IMR-90 (cell line): ENCODE data around the gene ITCH. TPM values are rescaled to one million over a fixed set of nuclear protein-coding genes. Genes with fewer than 3 reads are reported as not detected.
"Not testable (repeated sequence)": the region's sequence is repeated elsewhere in the genome, so short reads cannot be mapped to it uniquely, and the experiment has no call there.

Experiments
- ATAC-seq: fragments of 200-7000 bp; cut with Tn5 transposase; 2 replicates; pipeline ENCODE4 v1.9.1; 2020; ENCODE audit warnings: low read depth, mild to moderate bottlenecking, moderate library complexity
- BruUV-seq: library from RNA; stranded (reverse); fragments of 400-500 nt; replicated peaks from 2 replicates; lab custom pipeline; 2021; lab: Mats Ljungman, UMichigan
- CTCF ChIA-PET: fragments of 300-600 bp; formaldehyde crosslinking; extraction: SDS; loops from one replicate; lab custom pipeline; 2021; ENCODE audit warnings: antibody characterized with exemption; lab: Yijun Ruan, JAX
- POLR2A ChIA-PET: fragments of 300-600 bp; sonication (Branson Sonifier 250); formaldehyde crosslinking; loops from one replicate; lab custom pipeline; 2022; ENCODE audit warnings: antibody characterized with exemption; ENCODE audit not compliant: unreplicated experiment; lab: Charles Lee
- DNase-seq: peaks from one replicate; pipeline ENCODE4 v3.0.0; 2013
- H2AFZ ChIP-seq: replicated peaks from 2 replicates; pipeline ENCODE3; 2013; ENCODE audit warnings: low read length, mild to moderate bottlenecking; ENCODE audit not compliant: poor library complexity
- H2AK5ac ChIP-seq: 2 replicates; pipeline ENCODE4 v1.6.1; 2013; ENCODE audit warnings: low read depth, low read length, inconsistent platforms
- H2AK9ac ChIP-seq: replicated peaks from 2 replicates; pipeline ENCODE3; 2013; ENCODE audit warnings: mild to moderate bottlenecking, low read depth, low read length, moderate library complexity; ENCODE audit not compliant: poor library complexity
- H2BK120ac ChIP-seq: 2 replicates; pipeline ENCODE4 v1.6.1; 2013; ENCODE audit warnings: low read depth, low read length, inconsistent platforms
- H2BK15ac ChIP-seq: 3 replicates; pipeline ENCODE4 v1.6.1; 2013; ENCODE audit warnings: low read depth, low read length, inconsistent platforms
- H2BK20ac ChIP-seq: 2 replicates; pipeline ENCODE4 v1.6.1; 2013; ENCODE audit warnings: low read depth, mild to moderate bottlenecking, inconsistent platforms, low read length, moderate library complexity
- H2BK5ac ChIP-seq: 2 replicates; pipeline ENCODE4 v1.6.1; 2013; ENCODE audit warnings: mild to moderate bottlenecking, low read depth, low read length, inconsistent platforms; ENCODE audit not compliant: poor library complexity, severe bottlenecking
- H3K14ac ChIP-seq: replicated peaks from 2 replicates; pipeline ENCODE4 v1.6.1; 2013; ENCODE audit warnings: low read depth, low read length, inconsistent platforms
- H3K18ac ChIP-seq: 2 replicates; pipeline ENCODE4 v1.6.1; 2013; ENCODE audit warnings: low read depth, low read length, control low read depth
- H3K23ac ChIP-seq: 2 replicates; pipeline ENCODE4 v1.6.1; 2013; ENCODE audit warnings: low read depth, low read length, inconsistent platforms
- H3K27ac ChIP-seq: 2 replicates; pipeline ENCODE4 v1.5.1; 2013; ENCODE audit warnings: mild to moderate bottlenecking, control low read depth, low read length; ENCODE audit not compliant: insufficient read depth
- H3K27me3 ChIP-seq: 2 replicates; pipeline ENCODE4 v1.6.1; 2013; ENCODE audit warnings: low read length; ENCODE audit not compliant: control insufficient read depth, insufficient read depth
- H3K36me3 ChIP-seq: 2 replicates; pipeline ENCODE4 v1.6.1; 2013; ENCODE audit warnings: low read length, mixed read lengths; ENCODE audit not compliant: control insufficient read depth, insufficient read depth
- H3K4ac ChIP-seq: 2 replicates; pipeline ENCODE4 v1.6.1; 2013; ENCODE audit warnings: low read depth, low read length, inconsistent platforms
- H3K4me1 ChIP-seq: 2 replicates; pipeline ENCODE4 v1.6.1; 2013; ENCODE audit warnings: low read length, mixed read lengths; ENCODE audit not compliant: control insufficient read depth, insufficient read depth
- H3K4me2 ChIP-seq: 2 replicates; pipeline ENCODE4 v1.6.1; 2013; ENCODE audit warnings: low read depth, mild to moderate bottlenecking, control low read depth, low read length, moderate library complexity
- H3K4me3 ChIP-seq: 2 replicates; pipeline ENCODE4 v1.5.1; 2013; ENCODE audit warnings: low read depth, mild to moderate bottlenecking, control low read depth, low read length, moderate library complexity; ENCODE audit not compliant: insufficient read depth
- H3K56ac ChIP-seq: 2 replicates; pipeline ENCODE4 v1.6.1; 2013; ENCODE audit warnings: low read length, inconsistent platforms; ENCODE audit not compliant: insufficient read depth; ENCODE audit errors: extremely low read depth
- H3K79me1 ChIP-seq, 2 experiments: 2 replicates each; pipeline ENCODE4 v1.6.1; 2013; ENCODE audit warnings: low read length in 2 of 2, inconsistent platforms in 1 of 2, low read depth in 1 of 2
- H3K9ac ChIP-seq: 2 replicates; pipeline ENCODE4 v1.6.1; 2013; ENCODE audit warnings: low read depth, low read length, control low read depth
- H3K9me1 ChIP-seq: 2 replicates; pipeline ENCODE4 v1.6.1; 2013; ENCODE audit warnings: low read length, inconsistent platforms; ENCODE audit not compliant: insufficient read depth
- H3K9me3 ChIP-seq: 2 replicates; pipeline ENCODE4 v1.6.1; 2013; ENCODE audit warnings: low read length; ENCODE audit not compliant: control insufficient read depth, insufficient read depth
- H4K20me1 ChIP-seq: 2 replicates; pipeline ENCODE4 v1.6.1; 2013; ENCODE audit warnings: low read length, inconsistent platforms; ENCODE audit not compliant: insufficient read depth
- H4K5ac ChIP-seq: 2 replicates; pipeline ENCODE4 v1.6.1; 2013; ENCODE audit warnings: mild to moderate bottlenecking, low read depth, low read length, control low read depth
- H4K8ac ChIP-seq, 2 experiments: 2 replicates each; pipeline ENCODE4 v1.6.1; 2013; ENCODE audit warnings: low read depth in 2 of 2, low read length in 2 of 2, control low read depth in 1 of 2, inconsistent platforms in 1 of 2
- H4K91ac ChIP-seq: 2 replicates; pipeline ENCODE4 v1.6.1; 2013; ENCODE audit warnings: low read depth, low read length, inconsistent platforms; ENCODE audit not compliant: insufficient read depth
- WGBS, 2 experiments: methylation state at CpG; one replicate each; pipeline versions ENCODE4 v1.1.5 to v1.1.7; 2013; ENCODE audit warnings: missing lambda C conversion rate in 2 of 2; ENCODE audit not compliant: insufficient read length in 1 of 2; ENCODE audit errors: extremely low coverage in 2 of 2; 5-methylcytosine and 5-hydroxymethylcytosine counted together
- dilution Hi-C: fragments of 300-500 bp; cut with HindIII; formaldehyde crosslinking; loops from one replicate; pipeline ENCODE4 v1.14.3; 2018; ENCODE audit warnings: low sequenced_read_pairs; ENCODE audit not compliant: unreplicated experiment
- in situ Hi-C: fragments of 300-500 bp; cut with MboI; formaldehyde crosslinking; loops from 3 replicates; pipeline ENCODE4 v1.14.3; 2019; ENCODE audit warnings: low sequenced_read_pairs, inconsistent platforms, mixed read lengths
- intact Hi-C: fragments of 100-400 bp; cut with micrococcal nuclease; formaldehyde crosslinking; loops from 2 replicates; pipeline ENCODE4 v1.10.0; 2022
- polyA plus RNA-seq, 3 experiments: library from polyadenylated mRNA; depleted of rRNA; stranded (reverse); fragments of >200 nt; gene quantifications; 2 replicates each; pipeline ENCODE4 v1.2.3, GENCODE V29; 2012; ENCODE audit warnings: low replicate concordance in 1 of 3
- total RNA-seq: library from RNA; depleted of rRNA; stranded (reverse); fragments of >200 nt; gene quantifications from 2 replicates; pipeline ENCODE4 v1.2.3, GENCODE V29; 2012

ITCH gene
- total and polyA plus RNA-seq, 2 of the 4 experiments (the other 2 are of a cell fraction): 12.7 to 94.6 TPM

DNA sequence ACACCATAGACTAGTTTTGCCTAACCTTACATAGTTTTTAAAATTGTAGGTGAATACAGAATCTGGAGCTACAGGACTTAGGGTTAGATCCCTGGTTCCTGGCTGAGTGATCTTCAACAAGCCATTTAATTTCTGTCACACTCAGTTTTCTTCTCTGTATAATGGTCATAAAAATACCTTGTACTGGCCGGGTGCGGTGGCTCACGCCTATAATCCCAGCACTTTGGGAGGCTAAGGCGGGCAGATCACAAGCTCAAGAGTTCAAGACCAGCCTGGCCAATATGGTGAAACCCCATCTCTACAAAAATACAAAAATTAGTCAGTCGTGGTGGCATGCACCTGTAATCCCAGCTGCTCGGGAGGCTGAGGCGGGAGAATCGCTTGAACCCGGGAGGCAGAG lies 3.3 kb upstream of the ITCH start:
- H2AK9ac ChIP-seq, H4K8ac ChIP-seq, H3K9ac ChIP-seq, H3K4me2 ChIP-seq, H2AK5ac ChIP-seq, H3K27me3 ChIP-seq, H3K23ac ChIP-seq, H3K18ac ChIP-seq, POLR2A ChIA-PET, H2BK5ac ChIP-seq, H3K14ac ChIP-seq, H3K9me3 ChIP-seq, in situ Hi-C loops, DNase-seq, H2BK120ac ChIP-seq, H3K9me1 ChIP-seq, H3K4ac ChIP-seq, H4K5ac ChIP-seq, H2BK15ac ChIP-seq, H4K91ac ChIP-seq, H3K36me3 ChIP-seq, CTCF ChIA-PET, H2AFZ ChIP-seq, dilution Hi-C loops, H2BK20ac ChIP-seq, H3K4me3 ChIP-seq, H3K56ac ChIP-seq, ATAC-seq, H3K27ac ChIP-seq, BruUV-seq, H3K4me1 ChIP-seq: not testable (repeated sequence)
- intact Hi-C loops: loop anchor here (5.0 kb wide), 1 partner anchor 47 kb away; no protein-coding TSS in a partner anchor
- WGBS, 2 experiments: 98% methylated on average over 8 of the region's 9 CpGs; no CpG with 5 or more reads in 1 of the 2 experiments
- H3K79me1 ChIP-seq: peaks cover 0 to 17% of the 10 kb centered on the region in 2 experiments; a peak in 2 of 4 replicates
- H4K20me1 ChIP-seq: peaks cover 14% of the 10 kb centered on the region
